ENCODE results near the gene SRRM4. TPM values are rescaled to one million over a fixed set of nuclear protein-coding genes. Genes with fewer than 3 reads are reported as not detected.

Gene SRRM4
- total RNA-seq, 1 experiment from 2014 or later, result under 0.01 TPM

DNA sequence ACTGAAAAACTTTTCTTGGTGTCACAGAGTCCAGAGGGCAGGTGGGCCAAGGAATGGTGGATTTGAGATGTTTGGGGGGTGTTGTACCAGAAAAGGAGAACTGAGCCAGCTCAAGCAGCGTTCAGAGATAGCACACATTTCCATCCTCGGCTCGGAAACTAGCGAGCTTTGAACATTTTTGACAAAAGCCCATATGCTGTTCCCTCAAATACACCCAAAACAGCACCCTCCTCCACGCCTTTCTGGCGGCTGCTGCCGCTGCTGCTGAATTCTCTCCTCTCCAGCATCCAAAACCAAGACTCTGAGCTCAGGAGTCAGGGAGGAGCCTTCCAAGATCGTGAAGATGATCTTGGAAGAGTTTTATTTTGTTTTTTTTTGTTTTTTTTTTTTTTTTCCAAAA, 961 bp downstream of the SRRM4 start:
- Histone ChIP-seq H3K4me3 (ENCODE audit: low read length) (no peak overlapping the region), H3K9me3 (ENCODE audit: low read length) (no peaks in the 10 kb centered on the region), H3K4me2 (ENCODE audit: low read length) (no peak overlapping the region), H3K36me3 (ENCODE audit: low read depth, low read length) (no peaks in the 10 kb centered on the region), H3K27ac (ENCODE audit: low read length) (no peak overlapping the region), H2AFZ (ENCODE audit: low read length) (no peak overlapping the region), H3K27me3 (ENCODE audit: low read length) (peaks cover 28% of the 10 kb centered on the region), H4K20me1 (ENCODE audit: low read length) (no peaks in the 10 kb centered on the region), H3K9me2 (replicated peaks; ENCODE audit: low read length) (no peaks in the 10 kb centered on the region), H3K79me2 (ENCODE audit: low read length) (no peaks in the 10 kb centered on the region), H3K4me1 (ENCODE audit: insufficient read depth, low read length) (no peaks in the 10 kb centered on the region), H3F3A (ENCODE audit: low read length, unreplicated experiment) (no peaks in the 10 kb centered on the region), H3K9ac (ENCODE audit: low read length) (no peak overlapping the region)
- DNase-seq (no peak), ATAC-seq (no peak)
- no peak for TF ChIP-seq EZH2 (IDR thresholded peaks at IDR 0.05; ENCODE audit: low read length, unreplicated experiment)
- TF ChIP-seq, protein P1, sequence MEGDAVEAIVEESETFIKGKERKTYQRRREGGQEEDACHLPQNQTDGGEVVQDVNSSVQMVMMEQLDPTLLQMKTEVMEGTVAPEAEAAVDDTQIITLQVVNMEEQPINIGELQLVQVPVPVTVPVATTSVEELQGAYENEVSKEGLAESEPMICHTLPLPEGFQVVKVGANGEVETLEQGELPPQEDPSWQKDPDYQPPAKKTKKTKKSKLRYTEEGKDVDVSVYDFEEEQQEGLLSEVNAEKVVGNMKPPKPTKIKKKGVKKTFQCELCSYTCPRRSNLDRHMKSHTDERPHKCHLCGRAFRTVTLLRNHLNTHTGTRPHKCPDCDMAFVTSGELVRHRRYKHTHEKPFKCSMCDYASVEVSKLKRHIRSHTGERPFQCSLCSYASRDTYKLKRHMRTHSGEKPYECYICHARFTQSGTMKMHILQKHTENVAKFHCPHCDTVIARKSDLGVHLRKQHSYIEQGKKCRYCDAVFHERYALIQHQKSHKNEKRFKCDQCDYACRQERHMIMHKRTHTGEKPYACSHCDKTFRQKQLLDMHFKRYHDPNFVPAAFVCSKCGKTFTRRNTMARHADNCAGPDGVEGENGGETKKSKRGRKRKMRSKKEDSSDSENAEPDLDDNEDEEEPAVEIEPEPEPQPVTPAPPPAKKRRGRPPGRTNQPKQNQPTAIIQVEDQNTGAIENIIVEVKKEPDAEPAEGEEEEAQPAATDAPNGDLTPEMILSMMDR (conservative IDR thresholded peaks at IDR 0.05; ENCODE audit: low read depth, low read length), result no peak
- ChIA-PET POLR2A (ENCODE audit: unreplicated experiment) (no interaction called here), CTCF (no interaction called here)
- intact Hi-C loops (cut with micrococcal nuclease), result no loop called here
- no TSS peak for BruUV-seq (replicated peaks)

DNA sequence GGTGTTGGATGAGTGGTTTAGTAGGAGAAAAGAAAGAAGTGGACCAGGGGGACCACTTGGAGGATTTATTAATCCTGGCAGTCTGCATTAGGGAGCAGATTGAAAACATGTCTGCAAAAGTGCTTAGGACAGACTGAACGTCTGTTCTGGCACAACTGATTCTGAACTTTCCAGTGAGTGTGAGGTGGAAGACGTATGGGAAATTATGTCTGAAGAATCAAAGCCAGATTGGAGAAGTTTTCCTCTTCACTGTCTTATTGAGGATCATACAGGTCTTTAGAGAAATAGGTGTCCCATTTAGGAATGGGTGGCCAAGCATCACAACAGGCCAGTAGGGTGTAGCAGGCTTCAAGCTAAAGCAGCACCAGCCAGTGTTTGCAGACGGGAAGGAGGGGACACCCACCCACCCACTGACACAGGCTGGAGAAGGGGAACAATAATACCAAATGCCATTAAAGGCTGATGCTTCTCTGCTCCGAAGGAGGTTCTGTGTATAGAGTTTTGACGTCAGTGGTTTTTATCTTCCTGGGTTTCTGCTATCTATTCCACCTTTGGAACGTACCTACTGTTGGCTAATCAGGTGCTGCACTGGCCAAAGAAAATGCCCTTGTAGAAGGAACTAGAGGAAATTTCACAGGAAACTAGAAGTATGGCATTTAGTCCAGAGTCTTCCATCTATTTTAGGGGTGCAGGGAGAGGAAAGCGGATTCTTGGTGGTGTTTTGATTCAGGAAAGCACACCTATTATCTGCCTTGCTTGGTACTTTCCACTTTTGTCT, 1.8 kb downstream of the SRRM4 start:
- DNase-seq (no peak), ATAC-seq (no peak)
- no peaks in the 10 kb centered on the region for H3F3A ChIP-seq (ENCODE audit: low read length, unreplicated experiment)
- H4K20me1 ChIP-seq (ENCODE audit: low read length), result no peaks in the 10 kb centered on the region
- no peak overlapping the region for H3K4me3 ChIP-seq (ENCODE audit: low read length)
- CTCF ChIA-PET, result no interaction called here
- H3K9ac ChIP-seq (ENCODE audit: low read length), result no peak overlapping the region
- H3K79me2 ChIP-seq (ENCODE audit: low read length), result no peaks in the 10 kb centered on the region
- no peaks in the 10 kb centered on the region for H3K9me3 ChIP-seq (ENCODE audit: low read length)
- no peaks in the 10 kb centered on the region for H3K4me1 ChIP-seq (ENCODE audit: insufficient read depth, low read length)
- H2AFZ ChIP-seq (ENCODE audit: low read length), result no peak overlapping the region
- no peak overlapping the region for H3K27ac ChIP-seq (ENCODE audit: low read length)
- H3K36me3 ChIP-seq (ENCODE audit: low read depth, low read length), result no peaks in the 10 kb centered on the region
- H3K4me2 ChIP-seq (ENCODE audit: low read length), result no peak overlapping the region
- TF ChIP-seq EZH2phosphoT487 (IDR thresholded peaks at IDR 0.05; ENCODE audit: borderline replicate concordance, low read length), result no peak
- H3K9me2 ChIP-seq (replicated peaks; ENCODE audit: low read length), result no peaks in the 10 kb centered on the region
- no TSS peak for BruUV-seq (replicated peaks)
- POLR2A ChIA-PET (ENCODE audit: unreplicated experiment), result no interaction called here
- peaks cover 36% of the 10 kb centered on the region for H3K27me3 ChIP-seq (ENCODE audit: low read length)
- intact Hi-C loops (cut with micrococcal nuclease), result no loop called here

- Histone ChIP-seq H3K79me2 (ENCODE audit: low read length) (no peaks in the 10 kb centered on the region), H3K9me3 (ENCODE audit: low read length) (no peaks in the 10 kb centered on the region), H3K27ac (ENCODE audit: low read length) (no peak overlapping the region), H3K36me3 (ENCODE audit: low read depth, low read length) (no peaks in the 10 kb centered on the region), H2AFZ (ENCODE audit: low read length) (no peak overlapping the region), H3K4me1 (ENCODE audit: insufficient read depth, low read length) (no peaks in the 10 kb centered on the region), H3K9ac (ENCODE audit: low read length) (no peak overlapping the region), H3K4me3 (ENCODE audit: low read length) (no peak overlapping the region), H3K27me3 (ENCODE audit: low read length) (peaks cover 48% of the 10 kb centered on the region), H3K9me2 (replicated peaks; ENCODE audit: low read length) (no peaks in the 10 kb centered on the region), H3F3A (ENCODE audit: low read length, unreplicated experiment) (no peaks in the 10 kb centered on the region), H3K4me2 (ENCODE audit: low read length) (no peak overlapping the region), H4K20me1 (ENCODE audit: low read length) (no peaks in the 10 kb centered on the region)
- BruUV-seq (replicated peaks), result no TSS peak
- POLR2A ChIA-PET (ENCODE audit: unreplicated experiment), result no interaction called here
- no peak for ATAC-seq
- intact Hi-C loops (cut with micrococcal nuclease), result no loop called here
- TF ChIP-seq EZH2 (IDR thresholded peaks at IDR 0.05; ENCODE audit: low read length, unreplicated experiment) (no peak), EZH2phosphoT487 (IDR thresholded peaks at IDR 0.05; ENCODE audit: borderline replicate concordance, low read length) (no peak)
- TF ChIP-seq, protein P1 (conservative IDR thresholded peaks at IDR 0.05; ENCODE audit: low read depth, low read length), result no peak
- DNase-seq, result no peak
- CTCF ChIA-PET, result no interaction called here
These were observed 3.0 kb downstream of the SRRM4 start for GRCh38 chr12:118984161-118984943.
